GM19193 (cell line): ENCODE data around the gene MTREX.

Experiments used
- POLR2A ChIP-seq: IDR thresholded peaks from 4 replicates; pipeline ENCODE4 v1.6.1; 2011; ENCODE audit not compliant: insufficient read depth, insufficient read length; ENCODE audit errors: extremely low read depth

The MTREX gene

GRCh38 chr5:55456216-55456895 is 148.6 kb downstream of the MTREX start:
- TF ChIP-seq POLR2A: no peak

- TF ChIP-seq POLR2A: no peak
These were observed 151.8 kb downstream of the MTREX start for GRCh38 chr5:55459572-55459971.

GRCh38 chr5:55463613-55464012 is 155.8 kb downstream of the MTREX start:
- no peak for TF ChIP-seq POLR2A

GRCh38 chr5:55467862-55468551 is 160.2 kb downstream of the MTREX start:
- no peak for TF ChIP-seq POLR2A

DNA sequence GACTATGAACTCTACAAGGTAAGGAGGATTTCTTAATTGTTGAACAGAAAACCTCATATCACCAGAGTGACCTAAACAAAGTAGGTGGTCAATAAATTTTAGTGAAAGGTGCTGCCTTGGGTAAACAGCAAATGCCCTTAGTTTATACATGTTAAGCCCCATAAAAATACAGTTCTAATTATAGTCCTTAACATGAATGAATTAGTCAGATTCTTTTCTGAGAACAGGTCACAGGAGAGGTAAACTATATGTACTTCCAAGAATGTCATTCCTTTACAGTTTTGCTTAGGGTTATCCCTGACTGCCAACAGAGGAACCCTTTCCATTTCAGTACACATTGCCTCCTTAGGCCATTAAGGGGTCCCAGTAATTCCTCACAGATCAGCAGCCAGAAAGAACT is 162.1 kb downstream of the MTREX start:
- TF ChIP-seq POLR2A: no peak

DNA sequence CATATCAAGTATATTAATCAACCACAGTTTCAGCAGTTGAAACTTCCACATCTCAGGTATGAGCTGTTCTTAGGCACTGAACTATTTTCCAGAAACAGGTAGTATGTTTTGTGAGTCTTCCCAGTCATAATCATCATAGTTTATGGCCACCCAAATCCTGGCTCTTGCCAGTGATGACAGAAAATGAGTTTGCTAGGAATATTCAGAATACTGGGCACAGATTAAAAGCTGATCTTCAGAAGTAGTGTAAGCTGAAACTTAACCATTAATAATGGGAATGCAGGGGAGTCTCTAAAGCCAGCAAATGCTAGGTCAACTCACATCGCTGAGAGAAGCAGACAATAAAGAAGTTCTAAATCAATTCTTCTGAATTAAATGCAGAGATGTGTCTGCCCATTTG is 162.5 kb downstream of the MTREX start:
- TF ChIP-seq POLR2A: no peak

- no peak for TF ChIP-seq POLR2A
These were observed 163.7 kb downstream of the MTREX start for GRCh38 chr5:55471468-55471867.

DNA sequence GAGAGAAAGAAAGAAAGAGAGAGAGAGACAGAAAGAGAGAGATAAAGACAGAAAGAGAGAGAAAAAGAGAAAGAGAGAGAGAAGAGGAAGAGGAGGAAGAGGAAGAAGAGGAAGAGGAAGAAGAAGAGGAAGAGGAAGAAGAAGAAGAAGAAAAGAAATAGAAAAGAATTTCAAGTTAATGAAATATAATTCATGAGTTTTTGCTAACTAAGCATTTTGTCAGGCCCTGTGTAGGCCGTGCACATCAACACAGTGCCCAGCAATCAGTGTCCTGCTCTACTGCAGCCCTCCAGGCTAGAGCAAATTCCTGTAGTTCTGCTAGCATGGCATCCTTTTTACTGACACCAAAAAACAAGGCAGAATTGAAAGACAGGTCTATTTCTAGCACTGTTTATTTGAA is 164.9 kb downstream of the MTREX start:
- TF ChIP-seq POLR2A: no peak
